UCSD-AML1 (cell line): ENCODE data around the gene SRRM2.

Experiments used
- DNase-seq: peaks from one replicate; lab custom pipeline; 2025; ENCODE audit not compliant: unreplicated experiment; lab: John Stamatoyannopoulos, UW

SRRM2 gene

GRCh38 chr16:2761472-2761871 lies 9.0 kb downstream of the SRRM2 start:
- DNase-seq: no peak

- DNase-seq: no peak
These were observed 9.6 kb downstream of the SRRM2 start for GRCh38 chr16:2761886-2762583.

GRCh38 chr16:2762711-2763110 lies 10.3 kb downstream of the SRRM2 start:
- DNase-seq: no peak

- DNase-seq: no peak
These were observed 10.7 kb downstream of the SRRM2 start for GRCh38 chr16:2763173-2763572.

GRCh38 chr16:2764718-2765117 lies 12.3 kb downstream of the SRRM2 start:
- no peak for DNase-seq

GRCh38 chr16:2765462-2766404 lies 13.3 kb downstream of the SRRM2 start:
- DNase-seq: no peak

GRCh38 chr16:2766430-2767139 lies 14.1 kb downstream of the SRRM2 start:
- DNase-seq: no peak

- no peak for DNase-seq
These were observed 14.8 kb downstream of the SRRM2 start for GRCh38 chr16:2767140-2767731.

GRCh38 chr16:2767891-2768290 lies 15.5 kb downstream of the SRRM2 start:
- no peak for DNase-seq

GRCh38 chr16:2768403-2769089 lies 16.1 kb downstream of the SRRM2 start:
- no peak for DNase-seq

GRCh38 chr16:2769100-2769529 lies 16.7 kb downstream of the SRRM2 start:
- DNase-seq: no peak

- no peak for DNase-seq
These were observed 17.2 kb downstream of the SRRM2 start for GRCh38 chr16:2769675-2770056.

GRCh38 chr16:2770057-2770951 lies 17.9 kb downstream of the SRRM2 start:
- DNase-seq: no peak

GRCh38 chr16:2771496-2772402 lies 19.3 kb downstream of the SRRM2 start:
- DNase-seq: no peak

GRCh38 chr16:2773188-2773968 lies 20.9 kb downstream of the SRRM2 start:
- no peak for DNase-seq

GRCh38 chr16:2774161-2774891 lies 21.9 kb downstream of the SRRM2 start:
- no peak for DNase-seq

- no peak for DNase-seq
These were observed 22.8 kb downstream of the SRRM2 start for GRCh38 chr16:2775131-2775716.
